ENCODE data around the gene PRKCH. TPM values are rescaled to one million over a fixed set of nuclear protein-coding genes. Genes with fewer than 3 reads are reported as not detected.

Gene PRKCH
- total and polyA plus RNA-seq, 4 donors = 1.8 to 77.2 (median 33.6) TPM

- no peaks in the 10 kb centered on the region for H3K4me1 ChIP-seq (ENCODE audit: control insufficient read depth in 1 of 2, insufficient read depth in 2 of 2, low read length in 2 of 2)
- intact Hi-C loops (cut with DNase I) = no loop called here
- H3K27me3 ChIP-seq (ENCODE audit: control insufficient read depth in 1 of 2, insufficient read depth in 2 of 2, low read length in 1 of 2) = no peaks in the 10 kb centered on the region
- H3K27ac ChIP-seq (ENCODE audit: low read depth in 1 of 2, low read length in 2 of 2) = no peak overlapping the region
- H3K36me3 ChIP-seq (ENCODE audit: control insufficient read depth in 1 of 2, insufficient read depth in 2 of 2, low read length in 1 of 2) = no peaks in the 10 kb centered on the region
- ATAC-seq (ENCODE audit: low FRiP score) (no peak), DNase-seq (no peak)
- H3K9me3 ChIP-seq (ENCODE audit: control insufficient read depth, low read length) = no peaks in the 10 kb centered on the region
- 0 to 2% methylated on average over 1 of the region's 1 CpG for WGBS, 2 donors
- H3K4me3 ChIP-seq (ENCODE audit: low read length in 2 of 2) = no peak overlapping the region
Measured at GRCh38 chr14:61491224-61491623, 169.8 kb downstream of the PRKCH start.

DNA sequence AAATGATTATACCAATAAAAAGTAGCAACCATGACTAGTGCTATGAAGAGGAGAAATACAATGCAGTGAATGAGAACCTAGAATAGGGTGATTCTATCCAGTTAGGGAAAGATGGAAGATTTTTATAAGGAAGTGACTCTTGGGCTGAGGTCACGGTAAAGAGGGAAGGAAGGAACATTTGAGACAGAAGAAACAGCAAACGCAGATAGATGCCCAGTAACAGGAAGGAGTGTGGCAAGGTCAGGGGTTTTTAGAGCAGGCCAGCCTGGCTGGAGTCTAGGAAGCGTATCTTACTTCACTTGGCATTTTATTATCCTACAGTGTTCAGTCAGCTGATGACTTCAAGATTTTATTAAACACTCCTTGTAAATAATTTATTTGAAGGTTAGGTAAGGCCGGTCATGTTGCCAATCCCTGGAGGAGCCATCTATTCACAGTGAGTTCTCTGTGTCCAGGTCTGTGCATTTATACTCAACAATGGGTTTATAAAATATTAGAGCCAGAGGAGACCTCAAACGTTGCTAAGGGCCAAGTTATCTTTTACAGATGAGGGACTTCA lies 170.6 kb downstream of the PRKCH start:
- no peaks in the 10 kb centered on the region for H3K4me1 ChIP-seq (ENCODE audit: control insufficient read depth in 1 of 2, insufficient read depth in 2 of 2, low read length in 2 of 2)

GRCh38 chr14:61492474-61492873 lies 171.1 kb downstream of the PRKCH start:
- no peak overlapping the region for H3K27ac ChIP-seq (ENCODE audit: low read depth in 1 of 2, low read length in 2 of 2)
- WGBS, 2 donors = 91% methylated on average over 3 of the region's 3 CpGs

More for the DNA sequence above, 170.6 kb downstream of the PRKCH start:
- Histone ChIP-seq H3K9me3 (ENCODE audit: control insufficient read depth, low read length) (no peaks in the 10 kb centered on the region), H3K36me3 (ENCODE audit: control insufficient read depth in 1 of 2, insufficient read depth in 2 of 2, low read length in 1 of 2) (no peaks in the 10 kb centered on the region), H3K27ac (ENCODE audit: low read depth in 1 of 2, low read length in 2 of 2) (no peak overlapping the region), H3K4me3 (ENCODE audit: low read length in 2 of 2) (no peak overlapping the region), H3K27me3 (ENCODE audit: control insufficient read depth in 1 of 2, insufficient read depth in 2 of 2, low read length in 1 of 2) (no peaks in the 10 kb centered on the region)
- intact Hi-C loops (cut with DNase I) = no loop called here
- ATAC-seq (ENCODE audit: low FRiP score) (no peak), DNase-seq (no peak)
- WGBS, 2 donors = 89 to 90% methylated on average over 5 of the region's 5 CpGs

DNA sequence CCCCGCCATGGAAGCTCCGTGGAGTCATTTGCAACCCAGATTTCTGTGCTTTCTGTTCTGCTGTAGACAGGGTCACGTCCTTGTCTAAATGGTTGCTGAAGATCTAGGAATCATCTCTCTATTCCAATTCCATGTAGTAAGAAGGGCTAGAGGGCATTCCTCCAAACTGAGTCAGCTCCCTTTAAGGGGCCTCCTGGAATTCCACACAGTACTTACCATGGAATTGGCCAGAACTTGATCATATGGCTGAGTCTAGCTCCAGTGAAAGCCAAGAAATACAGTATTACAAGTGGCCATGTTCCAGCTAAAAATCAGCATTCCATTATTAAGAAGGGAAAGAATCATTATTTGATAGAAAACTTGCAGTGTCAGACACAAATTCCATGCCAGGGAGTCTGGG lies 171.9 kb downstream of the PRKCH start:
- ATAC-seq (ENCODE audit: low FRiP score) (no peak), DNase-seq (no peak)
- no peaks in the 10 kb centered on the region for H3K27me3 ChIP-seq (ENCODE audit: control insufficient read depth in 1 of 2, insufficient read depth in 2 of 2, low read length in 1 of 2)
- H3K4me3 ChIP-seq (ENCODE audit: low read length in 2 of 2) = no peak overlapping the region
- no peaks in the 10 kb centered on the region for H3K36me3 ChIP-seq (ENCODE audit: control insufficient read depth in 1 of 2, insufficient read depth in 2 of 2, low read length in 1 of 2)
- no peak overlapping the region for H3K27ac ChIP-seq (ENCODE audit: low read depth in 1 of 2, low read length in 2 of 2)
- no peaks in the 10 kb centered on the region for H3K4me1 ChIP-seq (ENCODE audit: control insufficient read depth in 1 of 2, insufficient read depth in 2 of 2, low read length in 2 of 2)
- 54 to 62% methylated on average over 3 of the region's 3 CpGs for whole genome bisulfite sequencing, 2 donors
- intact Hi-C loops (cut with DNase I) = no loop called here
- no peaks in the 10 kb centered on the region for H3K9me3 ChIP-seq (ENCODE audit: control insufficient read depth, low read length)

More at GRCh38 chr14:61492474-61492873, 171.1 kb downstream of the PRKCH start:
- no peak for ATAC-seq (ENCODE audit: low FRiP score)
- Histone ChIP-seq H3K4me3 (ENCODE audit: low read length in 2 of 2) (no peak overlapping the region), H3K36me3 (ENCODE audit: control insufficient read depth in 1 of 2, insufficient read depth in 2 of 2, low read length in 1 of 2) (no peaks in the 10 kb centered on the region), H3K9me3 (ENCODE audit: control insufficient read depth, low read length) (no peaks in the 10 kb centered on the region), H3K4me1 (ENCODE audit: control insufficient read depth in 1 of 2, insufficient read depth in 2 of 2, low read length in 2 of 2) (no peaks in the 10 kb centered on the region), H3K27me3 (ENCODE audit: control insufficient read depth in 1 of 2, insufficient read depth in 2 of 2, low read length in 1 of 2) (no peaks in the 10 kb centered on the region)
- DNase-seq = no peak
- intact Hi-C loops (cut with DNase I) = no loop called here

DNA sequence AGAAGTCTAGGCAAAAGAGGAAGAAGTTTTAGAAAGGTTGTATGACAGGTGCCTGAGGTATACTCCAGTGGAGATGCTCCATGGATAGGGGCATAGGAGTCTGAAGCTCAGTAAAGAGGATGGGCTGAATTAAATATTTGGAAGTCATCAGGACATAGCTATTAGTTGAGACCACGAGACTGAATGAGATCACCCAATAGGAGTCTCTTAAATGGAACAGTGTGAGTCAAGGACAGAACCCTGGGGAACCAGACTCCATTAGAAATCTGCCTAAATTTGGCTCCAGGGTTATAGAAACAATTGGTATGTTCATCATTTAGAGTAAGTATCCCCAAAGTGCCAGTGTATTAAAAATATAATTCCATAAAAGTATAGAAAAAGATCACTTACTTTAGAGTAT lies 172.6 kb downstream of the PRKCH start:
- DNase-seq = no peak
- Histone ChIP-seq H3K27me3 (ENCODE audit: control insufficient read depth in 1 of 2, insufficient read depth in 2 of 2, low read length in 1 of 2) (no peaks in the 10 kb centered on the region), H3K27ac (ENCODE audit: low read depth in 1 of 2, low read length in 2 of 2) (no peak overlapping the region), H3K4me1 (ENCODE audit: control insufficient read depth in 1 of 2, insufficient read depth in 2 of 2, low read length in 2 of 2) (peaks cover 0 to 5% of the 10 kb centered on the region in 2 donors), H3K9me3 (ENCODE audit: control insufficient read depth, low read length) (no peaks in the 10 kb centered on the region), H3K36me3 (ENCODE audit: control insufficient read depth in 1 of 2, insufficient read depth in 2 of 2, low read length in 1 of 2) (no peaks in the 10 kb centered on the region), H3K4me3 (ENCODE audit: low read length in 2 of 2) (no peak overlapping the region)
- ATAC-seq (ENCODE audit: low FRiP score) = no peak
- WGBS, 2 donors = 54 to 57% methylated on average over 1 of the region's 1 CpG
- intact Hi-C loops (cut with DNase I) = no loop called here

DNA sequence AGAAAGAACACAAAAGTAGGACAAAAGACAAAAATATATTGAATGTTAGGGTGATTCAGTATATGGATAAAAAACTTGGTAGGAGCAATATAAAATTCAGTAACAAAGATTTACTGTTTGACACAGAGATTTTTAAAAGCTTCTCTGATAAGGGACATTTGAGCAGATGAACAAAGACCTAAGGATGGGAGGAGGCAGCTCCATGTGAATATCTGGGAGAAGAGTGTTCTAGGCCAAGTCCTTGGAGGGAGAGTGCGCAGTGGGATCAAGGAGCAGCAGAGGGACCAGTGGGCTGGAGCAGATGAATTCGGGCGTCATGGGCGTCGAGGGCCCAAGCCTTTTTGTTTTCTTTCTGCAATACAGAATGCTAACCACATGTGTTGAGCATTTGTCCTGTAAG lies 174.4 kb downstream of the PRKCH start:
- Histone ChIP-seq H3K27me3 (ENCODE audit: control insufficient read depth in 1 of 2, insufficient read depth in 2 of 2, low read length in 1 of 2) (no peaks in the 10 kb centered on the region), H3K4me1 (ENCODE audit: control insufficient read depth in 1 of 2, insufficient read depth in 2 of 2, low read length in 2 of 2) (peaks cover 0 to 5% of the 10 kb centered on the region in 2 donors), H3K27ac (ENCODE audit: low read depth in 1 of 2, low read length in 2 of 2) (no peak overlapping the region), H3K36me3 (ENCODE audit: control insufficient read depth in 1 of 2, insufficient read depth in 2 of 2, low read length in 1 of 2) (no peaks in the 10 kb centered on the region), H3K9me3 (ENCODE audit: control insufficient read depth, low read length) (no peaks in the 10 kb centered on the region), H3K4me3 (ENCODE audit: low read length in 2 of 2) (no peak overlapping the region)
- no peak for DNase-seq
- no peak for ATAC-seq (ENCODE audit: low FRiP score)
- 97 to 98% methylated on average over 5 of the region's 5 CpGs for WGBS, 2 donors
- intact Hi-C loops (cut with DNase I) = no loop called here

DNA sequence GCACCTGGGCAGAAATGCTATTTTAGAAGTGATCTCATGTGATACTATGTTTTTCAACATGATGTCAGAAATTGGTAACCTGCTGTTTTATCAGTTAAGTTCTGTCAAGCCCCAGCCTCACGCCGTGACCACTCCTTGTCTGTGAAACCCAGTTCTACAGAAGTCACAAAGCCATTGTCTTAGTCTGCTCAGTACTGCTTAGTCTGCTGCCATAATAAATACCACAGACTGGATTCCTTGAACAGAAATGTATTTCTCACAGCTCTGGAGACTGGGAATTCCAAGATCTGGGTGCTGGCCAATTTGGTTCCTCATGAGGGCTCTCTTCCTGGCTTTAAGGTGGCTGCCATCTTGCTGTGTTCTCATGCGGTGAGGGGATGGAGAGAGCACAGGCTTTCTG lies 176.9 kb downstream of the PRKCH start:
- Histone ChIP-seq H3K9me3 (ENCODE audit: control insufficient read depth, low read length) (no peaks in the 10 kb centered on the region), H3K4me1 (ENCODE audit: control insufficient read depth in 1 of 2, insufficient read depth in 2 of 2, low read length in 2 of 2) (peaks cover 0 to 7% of the 10 kb centered on the region in 2 donors), H3K4me3 (ENCODE audit: low read length in 2 of 2) (no peak overlapping the region), H3K27ac (ENCODE audit: low read depth in 1 of 2, low read length in 2 of 2) (no peak overlapping the region), H3K36me3 (ENCODE audit: control insufficient read depth in 1 of 2, insufficient read depth in 2 of 2, low read length in 1 of 2) (no peaks in the 10 kb centered on the region), H3K27me3 (ENCODE audit: control insufficient read depth in 1 of 2, insufficient read depth in 2 of 2, low read length in 1 of 2) (no peaks in the 10 kb centered on the region)
- peak; percentile 15 for ATAC-seq (ENCODE audit: low FRiP score)
- 24 to 27% methylated on average over 3 of the region's 3 CpGs for WGBS, 2 donors
- DNase-seq = no peak
- intact Hi-C loops (cut with DNase I) = no loop called here

DNA sequence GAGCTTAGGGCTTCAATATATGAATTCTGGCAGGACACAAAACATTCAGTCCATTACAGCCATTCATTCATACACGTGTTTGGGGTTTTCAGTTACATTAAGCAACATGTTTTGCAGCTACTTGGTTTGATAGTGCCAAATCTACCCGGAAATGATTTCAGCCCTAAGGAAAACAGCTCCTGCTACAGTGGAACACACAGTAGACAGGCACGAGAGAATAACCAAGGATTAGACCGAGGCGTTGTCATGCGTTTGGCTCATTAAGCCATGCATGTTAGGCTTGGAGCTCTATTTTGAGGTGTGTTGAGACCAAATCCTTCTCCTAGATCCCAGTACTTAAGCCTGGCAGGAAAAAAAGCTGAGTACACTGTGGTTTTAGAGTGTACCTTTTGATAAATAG lies 177.4 kb downstream of the PRKCH start:
- intact Hi-C loops (cut with DNase I) = no loop called here
- no peaks in the 10 kb centered on the region for H3K36me3 ChIP-seq (ENCODE audit: control insufficient read depth in 1 of 2, insufficient read depth in 2 of 2, low read length in 1 of 2)
- no peak overlapping the region for H3K4me3 ChIP-seq (ENCODE audit: low read length in 2 of 2)
- H3K9me3 ChIP-seq (ENCODE audit: control insufficient read depth, low read length) = no peaks in the 10 kb centered on the region
- ATAC-seq (ENCODE audit: low FRiP score) = peak; percentile 61
- 10 to 11% methylated on average over 6 of the region's 6 CpGs for whole genome bisulfite sequencing, 2 donors
- no peaks in the 10 kb centered on the region for H3K27me3 ChIP-seq (ENCODE audit: control insufficient read depth in 1 of 2, insufficient read depth in 2 of 2, low read length in 1 of 2)
- no peak for DNase-seq
- peaks cover 0 to 8% of the 10 kb centered on the region in 2 donors for H3K4me1 ChIP-seq (ENCODE audit: control insufficient read depth in 1 of 2, insufficient read depth in 2 of 2, low read length in 2 of 2)
- H3K27ac ChIP-seq (ENCODE audit: low read depth in 1 of 2, low read length in 2 of 2) = no peak overlapping the region

GRCh38 chr14:61499991-61500390 lies 178.6 kb downstream of the PRKCH start:
- Histone ChIP-seq H3K9me3 (ENCODE audit: control insufficient read depth, low read length) (no peaks in the 10 kb centered on the region), H3K36me3 (ENCODE audit: control insufficient read depth in 1 of 2, insufficient read depth in 2 of 2, low read length in 1 of 2) (no peaks in the 10 kb centered on the region), H3K27me3 (ENCODE audit: control insufficient read depth in 1 of 2, insufficient read depth in 2 of 2, low read length in 1 of 2) (no peaks in the 10 kb centered on the region), H3K27ac (ENCODE audit: low read depth in 1 of 2, low read length in 2 of 2) (no peak overlapping the region), H3K4me1 (ENCODE audit: control insufficient read depth in 1 of 2, insufficient read depth in 2 of 2, low read length in 2 of 2) (peaks cover 0 to 8% of the 10 kb centered on the region in 2 donors), H3K4me3 (ENCODE audit: low read length in 2 of 2) (no peak overlapping the region)
- ATAC-seq (ENCODE audit: low FRiP score) = no peak
- no peak for DNase-seq
- intact Hi-C loops (cut with DNase I) = no loop called here
- WGBS, 2 donors = 95 to 98% methylated on average over 7 of the region's 7 CpGs
